Trophoblast cell (in vitro differentiated cells and primary cell): Measurements from ENCODE around the gene KDM4B.
"Not testable (repeated sequence)": the region's sequence is repeated elsewhere in the genome, so short reads cannot be mapped to it uniquely, and the experiment has no call there.

Experiments used
- DNase-seq, 2 donors: peaks; one replicate each; pipeline ENCODE4 v3.0.0-alpha.2; 2016
- H2AFZ ChIP-seq: 2 replicates; pipeline ENCODE4 v1.6.1; 2013; ENCODE audit warnings: low read length, moderate library complexity, mild to moderate bottlenecking; ENCODE audit not compliant: insufficient read depth, poor library complexity
- H2AK5ac ChIP-seq: 2 replicates; pipeline ENCODE4 v1.6.1; 2013; ENCODE audit warnings: mild to moderate bottlenecking, low read length
- H2BK120ac ChIP-seq: 2 replicates; pipeline ENCODE4 v1.6.1; 2013; ENCODE audit warnings: low read length, mild to moderate bottlenecking, moderate library complexity; ENCODE audit not compliant: insufficient read depth, poor library complexity
- H2BK12ac ChIP-seq: 2 replicates; pipeline ENCODE4 v1.6.1; 2013; ENCODE audit warnings: mild to moderate bottlenecking, low read length, moderate library complexity
- H2BK5ac ChIP-seq: 2 replicates; pipeline ENCODE4 v1.6.1; 2013; ENCODE audit warnings: low read length, low read depth, moderate library complexity, mild to moderate bottlenecking; ENCODE audit not compliant: poor library complexity
- H3K14ac ChIP-seq: 2 replicates; pipeline ENCODE4 v1.6.1; 2013; ENCODE audit warnings: mild to moderate bottlenecking, low read length
- H3K18ac ChIP-seq: 2 replicates; pipeline ENCODE4 v1.6.1; 2013; ENCODE audit warnings: mild to moderate bottlenecking, low read length
- H3K23ac ChIP-seq: 2 replicates; pipeline ENCODE4 v1.6.1; 2013; ENCODE audit warnings: low read length
- H3K27ac ChIP-seq: 2 replicates; pipeline ENCODE4 v1.5.1; 2013; ENCODE audit warnings: low read depth, mild to moderate bottlenecking, inconsistent platforms, low read length, moderate library complexity
- H3K27me3 ChIP-seq: 2 replicates; pipeline ENCODE4 v1.6.1; 2013; ENCODE audit warnings: inconsistent platforms, mild to moderate bottlenecking, low read length, moderate library complexity; ENCODE audit not compliant: insufficient read depth
- H3K36me3 ChIP-seq, 2 experiments: 1 replicate in 1 of 2; 2 replicates in 1 of 2; pipeline ENCODE4 v1.6.1; 2013; ENCODE audit warnings: low read length in 2 of 2, mild to moderate bottlenecking in 2 of 2, moderate library complexity in 1 of 2; ENCODE audit not compliant: insufficient read depth in 2 of 2, control insufficient read depth in 1 of 2
- H3K4ac ChIP-seq: 2 replicates; pipeline ENCODE4 v1.6.1; 2013; ENCODE audit warnings: low read depth, mild to moderate bottlenecking, low read length, moderate library complexity
- H3K4me1 ChIP-seq, 2 experiments: 1 replicate in 1 of 2; 2 replicates in 1 of 2; pipeline ENCODE4 v1.6.1; 2013; ENCODE audit warnings: low read length in 2 of 2, mild to moderate bottlenecking in 2 of 2, moderate library complexity in 1 of 2; ENCODE audit not compliant: insufficient read depth in 2 of 2, control insufficient read depth in 1 of 2
- H3K4me2 ChIP-seq: 2 replicates; pipeline ENCODE4 v1.6.1; 2013; ENCODE audit warnings: inconsistent platforms, mild to moderate bottlenecking, low read length, moderate library complexity
- H3K4me3 ChIP-seq: 2 replicates; pipeline ENCODE4 v1.5.1; 2013; ENCODE audit warnings: mild to moderate bottlenecking, low read depth, low read length, inconsistent platforms
- H3K79me1 ChIP-seq: one replicate; pipeline ENCODE4 v1.6.1; 2013; ENCODE audit warnings: low read length
- H3K79me2 ChIP-seq: 2 replicates; pipeline ENCODE4 v1.6.1; 2013; ENCODE audit warnings: low read length, mild to moderate bottlenecking; ENCODE audit not compliant: control insufficient read depth, insufficient read depth, poor library complexity
- H3K9ac ChIP-seq: 2 replicates; pipeline ENCODE4 v1.6.1; 2013; ENCODE audit warnings: mild to moderate bottlenecking, low read length
- H3K9me3 ChIP-seq: 2 replicates; pipeline ENCODE4 v1.6.1; 2013; ENCODE audit warnings: low read depth, mild to moderate bottlenecking, control low read depth, inconsistent platforms, low read length; ENCODE audit not compliant: insufficient read depth
- H4K12ac ChIP-seq: 2 replicates; pipeline ENCODE4 v1.6.1; 2013; ENCODE audit warnings: low read depth, mild to moderate bottlenecking, low read length, moderate library complexity
- H4K8ac ChIP-seq: 2 replicates; pipeline ENCODE4 v1.6.1; 2013; ENCODE audit warnings: low read depth, mild to moderate bottlenecking, low read length, moderate library complexity
- H4K91ac ChIP-seq: one replicate; pipeline ENCODE4 v1.6.1; 2013; ENCODE audit warnings: low read depth, mild to moderate bottlenecking, low read length, moderate library complexity
- WGBS: extraction: QIAGEN DNeasy Blood & Tissue Kit; methylation state at CpG from one replicate; pipeline ENCODE4 v1.1.7; 2013; ENCODE audit warnings: missing lambda C conversion rate; ENCODE audit not compliant: insufficient read length, insufficient coverage; ENCODE audit errors: extremely low coverage; 5-methylcytosine and 5-hydroxymethylcytosine counted together

Gene KDM4B

GRCh38 chr19:4937060-4937459, 31.9 kb upstream of the KDM4B start:
- no peak overlapping the region for H2BK120ac ChIP-seq
- no peaks in the 10 kb centered on the region for H3K79me1 ChIP-seq
- H3K4me3 ChIP-seq = no peak overlapping the region
- H3K9ac ChIP-seq = no peak overlapping the region
- H3K27ac ChIP-seq = no peak overlapping the region
- no peak overlapping the region for H3K23ac ChIP-seq
- no peaks in the 10 kb centered on the region for H3K4me1 ChIP-seq
- H4K91ac ChIP-seq = no peak overlapping the region
- WGBS = no CpG with 5 or more reads among the region's 7 CpGs
- H3K4me2 ChIP-seq = no peak overlapping the region
- H2AK5ac ChIP-seq = no peak overlapping the region
- H3K27me3 ChIP-seq = no peaks in the 10 kb centered on the region
- no peak overlapping the region for H3K14ac ChIP-seq
- no peak overlapping the region for H4K12ac ChIP-seq
- H3K79me2 ChIP-seq = no peaks in the 10 kb centered on the region
- H2AFZ ChIP-seq = no peak overlapping the region
- H4K8ac ChIP-seq = no peak overlapping the region
- H2BK5ac ChIP-seq = no peak overlapping the region
- no peak overlapping the region for H2BK12ac ChIP-seq
- H3K4ac ChIP-seq = no peak overlapping the region
- H3K18ac ChIP-seq = no peak overlapping the region
- H3K36me3 ChIP-seq = peaks cover 37 to 38% of the 10 kb centered on the region in 2 experiments
- peaks cover 1% of the 10 kb centered on the region for H3K9me3 ChIP-seq
- DNase-seq = no peak

GRCh38 chr19:4938461-4938860, 30.5 kb upstream of the KDM4B start:
- no CpG with 5 or more reads among the region's 4 CpGs for WGBS
- H2BK12ac ChIP-seq = not testable (repeated sequence)

GRCh38 chr19:4939466-4939865, 29.4 kb upstream of the KDM4B start:
- Histone ChIP-seq H3K27ac (no peak overlapping the region), H4K12ac (no peak overlapping the region), H4K8ac (no peak overlapping the region), H2BK5ac (no peak overlapping the region), H2BK120ac (no peak overlapping the region), H2BK12ac (no peak overlapping the region), H3K23ac (no peak overlapping the region), H3K27me3 (no peaks in the 10 kb centered on the region), H3K9me3 (peaks cover 4% of the 10 kb centered on the region), H3K79me2 (no peaks in the 10 kb centered on the region), H4K91ac (no peak overlapping the region), H3K4me2 (no peak overlapping the region), H3K4me3 (no peak overlapping the region), H3K79me1 (no peaks in the 10 kb centered on the region), H2AFZ (no peak overlapping the region), H3K4me1 (no peaks in the 10 kb centered on the region), H3K14ac (no peak overlapping the region), H3K4ac (no peak overlapping the region), H3K9ac (no peak overlapping the region), H3K36me3 (peaks cover 40% of the 10 kb centered on the region in 2 experiments), H2AK5ac (no peak overlapping the region), H3K18ac (no peak overlapping the region)
- no CpG with 5 or more reads among the region's 7 CpGs for WGBS
- no peak for DNase-seq

More at GRCh38 chr19:4938461-4938860, 30.5 kb upstream of the KDM4B start:
- H3K9ac ChIP-seq, H4K91ac ChIP-seq, H3K27ac ChIP-seq, H4K12ac ChIP-seq, H3K18ac ChIP-seq, H3K27me3 ChIP-seq, H3K9me3 ChIP-seq, H3K4me1 ChIP-seq, H2AK5ac ChIP-seq, H3K79me1 ChIP-seq, H2AFZ ChIP-seq, H3K23ac ChIP-seq, H3K4me3 ChIP-seq, DNase-seq, H3K4me2 ChIP-seq, H2BK120ac ChIP-seq, H3K4ac ChIP-seq, H2BK5ac ChIP-seq, H4K8ac ChIP-seq, H3K79me2 ChIP-seq, H3K14ac ChIP-seq: not testable (repeated sequence)
- peaks cover 38% of the 10 kb centered on the region in 2 experiments for H3K36me3 ChIP-seq

- not testable (repeated sequence) for H3K79me1 ChIP-seq, H4K12ac ChIP-seq, H3K14ac ChIP-seq, H3K9ac ChIP-seq, H2BK12ac ChIP-seq, H2AFZ ChIP-seq, H2AK5ac ChIP-seq, H3K4me1 ChIP-seq, H4K8ac ChIP-seq, H3K9me3 ChIP-seq, H3K4ac ChIP-seq, DNase-seq, H3K27me3 ChIP-seq, H3K4me2 ChIP-seq, H3K27ac ChIP-seq, H3K4me3 ChIP-seq, H4K91ac ChIP-seq, H3K18ac ChIP-seq, H2BK5ac ChIP-seq, H2BK120ac ChIP-seq, H3K79me2 ChIP-seq, H3K23ac ChIP-seq
- H3K36me3 ChIP-seq = peaks cover 40 to 47% of the 10 kb centered on the region in 2 experiments
- no CpG with 5 or more reads among the region's 35 CpGs for WGBS
Observed at GRCh38 chr19:4941638-4942169, 27.2 kb upstream of the KDM4B start.
